ENCODE results near the gene C6orf52.
"Not testable (repeated sequence)": the region's sequence is repeated elsewhere in the genome, so short reads cannot be mapped to it uniquely, and the experiment has no call there.

Gene C6orf52

DNA sequence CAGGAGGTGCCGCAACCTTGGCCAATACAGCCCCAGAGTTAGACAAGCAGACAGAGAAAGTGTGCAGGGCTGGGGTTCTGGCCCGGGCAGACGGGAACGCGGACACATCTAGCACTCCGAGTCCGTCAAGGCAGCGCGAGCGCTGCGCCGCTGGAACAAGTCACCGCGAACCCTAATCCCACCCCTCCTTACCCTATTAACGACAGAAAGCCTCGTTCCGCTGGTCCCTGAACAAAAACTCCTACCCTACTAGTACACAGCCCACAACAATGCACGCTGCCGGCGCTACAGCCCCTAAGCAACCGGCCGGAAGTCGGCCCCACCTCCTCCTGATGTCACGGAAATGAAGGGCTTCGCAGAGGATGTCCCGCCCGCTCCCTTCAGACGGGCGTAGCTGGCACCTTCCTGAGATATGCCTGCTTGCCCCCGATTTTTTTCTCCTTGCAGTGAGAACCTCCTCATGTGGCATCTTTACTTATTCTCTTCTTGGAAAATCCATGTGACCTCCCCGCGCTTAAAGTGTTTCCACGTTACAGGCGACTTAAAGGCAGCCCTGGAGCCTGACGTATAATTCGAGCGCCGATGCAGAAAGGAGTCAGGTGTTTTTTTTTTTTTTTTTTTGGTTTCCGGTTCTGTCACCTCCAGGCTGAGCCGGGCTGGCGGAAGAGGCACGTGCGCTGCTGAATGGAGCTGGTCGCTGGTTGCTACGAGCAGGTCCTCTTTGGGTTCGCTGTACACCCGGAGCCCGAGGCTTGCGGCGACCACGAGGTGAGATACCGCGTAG is at the start of gene C6orf52, which contains the start of gene PAK1IP1:
C6orf52 (minus strand) TSS at position 315 of the 784 bp plus-strand sequence. CDS start 7,066 bp downstream, outside the sequence.
PAK1IP1 (plus strand) TSS at position 671 of the 784 bp plus-strand sequence; CDS start at position 685, 14 bp downstream.
- peak; percentile 97 for DNase-seq (ENCODE audit: low spot score)

DNA sequence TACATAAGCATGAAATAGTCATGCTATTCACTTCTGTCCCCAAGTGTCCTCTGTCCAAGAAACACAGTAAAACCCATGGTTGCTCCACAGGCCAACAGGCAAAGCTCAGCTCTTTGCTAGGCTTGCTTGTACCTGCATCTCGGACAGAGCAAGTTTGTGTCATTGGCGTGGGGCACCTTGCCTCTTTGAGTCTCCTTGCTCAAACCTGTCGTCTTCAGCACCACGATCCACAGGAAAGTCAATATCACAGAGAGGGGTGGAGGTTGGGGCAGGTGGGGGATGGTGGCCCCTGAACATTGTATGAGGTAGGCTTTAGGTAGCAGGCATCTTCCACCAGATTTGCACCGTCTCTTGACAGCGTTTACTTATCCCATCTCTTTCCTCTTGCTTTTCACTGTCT is 49.1 kb upstream of the C6orf52 start:
- DNase-seq (ENCODE audit: low spot score) = no peak

DNA sequence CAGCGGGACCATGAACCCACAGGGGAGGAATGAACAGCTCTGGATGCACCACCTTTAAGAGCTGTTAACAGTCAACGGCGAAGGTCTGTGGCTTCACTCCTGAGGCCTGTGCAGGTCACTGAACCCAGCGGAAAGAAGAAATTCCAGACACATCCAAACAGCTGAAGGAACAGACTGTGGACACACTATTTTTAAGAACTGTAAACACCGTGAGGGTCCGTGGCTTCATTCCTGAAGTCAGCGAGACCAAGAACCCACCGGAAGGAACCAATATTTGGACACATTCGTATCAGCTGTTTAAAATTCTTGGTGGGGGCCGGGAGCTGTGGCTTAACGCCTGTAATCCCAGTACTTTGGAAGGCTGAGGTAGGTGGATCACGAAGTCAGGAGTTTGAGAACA is 47.8 kb upstream of the C6orf52 start:
- DNase-seq (ENCODE audit: low spot score) = no peak

GRCh38 chr6:10741643-10742042 is 47.2 kb upstream of the C6orf52 start:
- not testable (repeated sequence) for DNase-seq (ENCODE audit: low spot score)

DNA sequence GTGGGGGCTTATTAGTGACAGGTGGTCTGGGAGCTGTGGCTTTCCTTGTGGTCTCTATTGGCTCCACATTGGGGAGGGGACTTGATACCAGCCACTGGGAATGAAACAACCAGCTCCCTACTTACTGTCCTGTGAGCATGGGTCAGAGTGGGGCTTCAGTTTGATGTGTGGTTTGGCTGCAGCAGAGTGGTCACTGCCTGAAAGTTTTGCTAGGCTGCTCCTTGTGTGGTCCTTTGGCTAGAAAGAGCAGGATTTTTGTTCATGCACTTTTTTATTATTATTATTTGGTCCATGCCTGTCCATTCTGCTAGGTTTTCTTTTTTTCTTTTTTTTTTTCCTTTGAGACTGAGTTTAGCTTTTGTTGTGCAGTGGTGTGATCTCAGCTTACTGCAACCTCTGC is 45.6 kb upstream of the C6orf52 start:
- no peak for DNase-seq (ENCODE audit: low spot score)

DNA sequence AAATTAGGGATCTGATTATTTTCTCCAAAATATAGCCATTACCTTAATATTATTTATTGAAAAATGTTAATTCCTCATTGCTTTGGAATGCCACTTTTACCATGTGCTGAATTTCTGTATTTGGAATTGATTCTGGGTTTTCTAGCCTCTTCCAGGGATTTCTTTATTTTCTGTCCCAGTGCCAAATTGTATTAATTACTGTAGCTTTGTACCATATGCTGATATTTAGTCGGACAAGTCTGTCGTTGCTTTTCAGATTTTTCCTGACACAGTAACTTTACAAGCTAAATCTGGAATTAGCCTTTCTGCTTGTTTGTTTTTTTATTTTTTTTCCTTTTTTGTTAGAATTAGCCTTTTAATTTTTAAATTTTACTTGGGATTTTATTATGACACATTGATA is 42.3 kb upstream of the C6orf52 start:
- no peak for DNase-seq (ENCODE audit: low spot score)

DNA sequence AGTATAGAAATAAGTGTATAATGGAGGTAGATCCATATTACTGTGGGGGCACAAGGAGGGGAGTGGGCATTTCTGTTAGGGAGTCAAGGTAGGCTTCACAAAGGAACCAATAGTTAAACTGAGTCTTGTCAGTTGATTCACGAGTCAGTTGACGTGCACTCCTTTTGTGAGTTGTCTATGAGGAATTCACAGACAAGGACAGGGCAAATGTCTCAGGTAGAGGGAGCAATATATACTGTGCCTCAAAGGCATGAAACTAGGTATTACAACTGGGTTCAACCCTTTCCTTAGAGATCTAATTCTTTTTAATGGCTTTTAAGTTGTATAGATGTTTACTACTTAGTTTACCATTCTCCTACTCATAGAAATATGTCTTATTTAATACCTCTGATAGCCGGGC is 39.4 kb upstream of the C6orf52 start:
- DNase-seq (ENCODE audit: low spot score) = no peak

DNA sequence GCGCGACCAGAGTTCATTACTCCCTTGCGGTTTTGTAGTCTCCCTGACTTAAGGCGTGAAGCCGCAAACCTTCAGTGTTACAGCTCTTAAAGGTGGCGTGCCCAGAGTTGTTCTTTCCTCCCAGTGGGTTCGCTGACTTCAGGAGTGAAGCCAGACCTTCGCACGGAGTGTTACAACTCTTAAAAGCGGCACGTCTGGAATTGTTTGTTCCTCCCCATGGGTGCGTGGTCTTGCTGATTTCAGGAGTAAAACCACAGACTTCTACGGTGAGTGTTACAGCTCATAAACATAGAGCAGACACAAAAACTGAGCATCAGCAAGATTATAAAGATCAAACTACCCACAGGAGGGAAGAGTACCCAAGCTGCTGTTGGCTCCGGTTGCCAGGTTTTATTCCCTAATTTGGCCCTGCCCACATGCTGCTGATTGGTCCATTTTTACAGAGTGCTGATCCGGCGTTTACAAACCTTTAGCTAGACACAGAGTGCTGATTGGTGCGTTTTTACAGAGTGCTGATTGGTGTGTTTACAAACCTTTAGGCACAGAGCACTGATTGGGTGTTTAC is 38.8 kb upstream of the C6orf52 start:
- no peak for DNase-seq (ENCODE audit: low spot score)

GRCh38 chr6:10730254-10730653 is 35.8 kb upstream of the C6orf52 start:
- DNase-seq (ENCODE audit: low spot score) = peak; percentile 47

GRCh38 chr6:10725716-10726115 is 31.3 kb upstream of the C6orf52 start:
- peak; percentile 72 for DNase-seq (ENCODE audit: low spot score)

DNA sequence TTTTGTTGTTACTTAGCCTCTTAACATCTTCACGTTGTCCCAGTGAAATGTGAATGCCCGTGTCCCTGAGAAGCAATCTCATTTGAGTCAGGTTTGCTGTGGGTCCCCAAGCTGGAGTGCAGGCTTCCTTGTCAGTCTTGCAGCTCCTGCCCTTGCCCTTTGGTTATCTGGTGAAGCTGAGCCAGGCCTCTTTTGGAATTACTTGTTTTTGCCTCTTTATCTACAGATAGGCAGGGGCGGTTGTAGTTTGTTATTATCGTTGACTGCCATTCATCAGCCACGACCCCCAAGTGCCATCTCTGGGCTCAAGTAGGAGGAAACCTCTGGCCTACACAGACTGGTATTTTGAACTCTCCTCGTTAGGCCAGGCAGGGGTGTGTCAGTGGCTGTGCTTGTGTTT is 30.6 kb upstream of the C6orf52 start:
- DNase-seq (ENCODE audit: low spot score) = no peak

DNA sequence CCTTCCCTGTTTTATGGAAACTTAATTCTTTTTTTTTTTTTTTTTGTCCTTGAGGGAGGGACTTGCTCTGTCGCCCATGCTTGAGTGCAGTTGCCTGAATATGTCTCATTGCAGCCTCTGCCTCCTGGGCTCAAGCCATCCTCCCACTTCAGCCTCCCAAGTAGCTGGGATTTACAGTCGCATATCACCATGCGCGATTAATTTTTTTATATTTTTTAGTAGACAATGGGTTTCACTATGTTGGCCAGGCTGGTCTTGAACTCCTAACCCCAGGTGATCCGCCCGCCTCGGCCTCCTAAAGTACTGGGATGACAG is 29.1 kb upstream of the C6orf52 start:
- no peak for DNase-seq (ENCODE audit: low spot score)

DNA sequence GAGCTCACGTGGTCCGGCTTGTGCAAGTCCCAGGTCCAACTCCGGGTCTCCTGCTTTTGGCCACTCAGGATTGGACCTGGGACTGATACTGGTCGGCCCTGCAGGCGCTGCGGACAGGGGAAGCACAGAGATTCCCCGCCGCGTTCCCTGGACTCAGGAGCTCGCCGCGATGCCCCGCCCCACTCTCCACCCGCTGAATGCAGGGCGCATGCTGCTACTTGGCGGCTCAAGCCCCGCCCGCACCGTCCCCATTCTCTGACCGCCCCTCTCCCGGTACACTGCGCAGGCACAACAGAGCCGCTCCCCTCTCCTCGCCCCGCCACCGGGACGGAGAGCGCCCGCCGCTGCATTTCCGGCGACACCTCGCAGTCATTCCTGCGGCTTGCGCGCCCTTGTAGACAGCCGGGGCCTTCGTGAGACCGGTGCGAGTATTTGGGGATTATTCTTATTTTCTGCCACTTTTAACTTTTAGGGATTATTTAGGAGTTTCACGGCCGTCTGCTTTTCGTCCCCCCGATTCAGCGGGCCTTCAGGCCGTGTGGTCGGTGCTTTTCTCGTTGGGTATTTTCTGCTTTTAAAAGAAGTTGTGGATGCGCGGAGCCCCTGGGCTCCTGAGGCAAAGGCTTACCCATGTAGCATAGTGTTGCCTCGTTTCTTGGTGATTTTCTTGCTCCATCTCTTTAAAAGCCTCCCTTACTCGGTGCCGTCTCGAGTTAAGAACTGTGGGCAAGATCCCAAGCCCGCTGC is 28.6 kb upstream of the C6orf52 start, which contains the start of gene TMEM14C:
TMEM14C (plus strand) TSS at position 251 of the 747 bp plus-strand sequence. CDS start 1,544 bp downstream, outside the sequence.
- DNase-seq (ENCODE audit: low spot score) = peak; percentile 99

DNA sequence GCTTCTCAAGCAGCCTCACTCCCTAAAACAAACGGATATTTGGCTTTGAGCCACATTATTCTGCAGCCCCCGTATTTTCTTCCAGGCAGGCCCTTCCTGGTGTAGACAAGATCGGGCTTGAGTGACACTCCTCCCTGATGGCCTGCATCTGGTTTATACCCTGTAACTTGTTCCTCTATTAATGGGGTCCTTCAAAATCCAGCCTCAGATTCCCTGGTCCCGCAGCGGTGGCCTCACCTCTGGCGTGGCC is 28.1 kb upstream of the C6orf52 start:
- no peak for DNase-seq (ENCODE audit: low spot score)

- no peak for DNase-seq (ENCODE audit: low spot score)
These were observed 27.6 kb upstream of the C6orf52 start for GRCh38 chr6:10721850-10722569.

GRCh38 chr6:10720960-10721849 is 26.8 kb upstream of the C6orf52 start:
- DNase-seq (ENCODE audit: low spot score) = not testable (repeated sequence)

DNA sequence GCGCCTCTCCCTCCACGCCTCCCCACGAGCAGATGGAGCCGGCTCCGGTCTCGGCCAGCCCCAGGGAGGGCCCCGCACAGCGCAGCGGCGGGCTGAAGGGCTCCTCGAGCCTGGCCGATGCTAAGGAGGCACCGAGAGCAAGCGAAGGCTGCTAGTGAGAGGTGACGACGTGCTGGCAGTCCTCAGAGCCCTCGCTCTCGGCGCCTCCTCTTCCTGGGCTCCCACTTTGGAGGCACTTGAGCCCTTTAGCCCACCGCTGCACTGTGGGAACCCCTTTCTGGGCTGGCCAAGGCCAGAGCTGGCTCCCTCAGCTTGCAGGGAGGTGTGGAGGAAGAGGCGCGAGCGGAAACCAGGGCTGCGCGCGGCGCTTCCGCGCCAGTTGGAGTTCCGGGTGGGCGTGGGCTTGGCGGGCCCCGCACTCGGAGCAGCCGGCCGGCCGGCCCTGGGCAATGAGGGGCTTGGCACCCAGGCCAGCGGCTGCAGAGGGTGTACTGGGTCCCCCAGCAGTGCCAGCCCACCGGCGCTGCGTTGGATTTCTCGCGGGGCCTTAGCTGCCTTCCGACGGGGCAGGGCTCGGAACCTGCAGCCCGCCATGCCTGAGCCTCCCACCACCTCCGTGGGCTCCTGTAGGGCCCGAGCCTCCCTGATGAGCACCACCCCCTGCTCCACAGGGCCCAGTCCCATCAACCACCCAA is 26.0 kb upstream of the C6orf52 start:
- DNase-seq (ENCODE audit: low spot score) = no peak

DNA sequence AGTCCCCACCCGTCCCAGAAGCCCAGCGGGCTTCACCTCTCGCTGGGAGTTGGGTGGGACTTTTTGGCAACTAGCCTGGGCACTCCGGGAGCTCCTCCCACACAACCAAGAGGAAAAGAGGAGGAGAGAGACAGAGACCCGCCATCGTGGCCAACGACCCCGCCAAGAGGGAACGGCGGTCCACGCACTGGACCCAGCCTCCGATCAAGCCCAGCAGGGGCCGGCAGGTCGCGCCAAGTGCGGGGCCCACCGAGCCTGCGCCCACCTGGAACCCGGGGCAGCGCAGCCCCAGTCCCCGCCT is 25.5 kb upstream of the C6orf52 start:
- DNase-seq (ENCODE audit: low spot score) = no peak

DNA sequence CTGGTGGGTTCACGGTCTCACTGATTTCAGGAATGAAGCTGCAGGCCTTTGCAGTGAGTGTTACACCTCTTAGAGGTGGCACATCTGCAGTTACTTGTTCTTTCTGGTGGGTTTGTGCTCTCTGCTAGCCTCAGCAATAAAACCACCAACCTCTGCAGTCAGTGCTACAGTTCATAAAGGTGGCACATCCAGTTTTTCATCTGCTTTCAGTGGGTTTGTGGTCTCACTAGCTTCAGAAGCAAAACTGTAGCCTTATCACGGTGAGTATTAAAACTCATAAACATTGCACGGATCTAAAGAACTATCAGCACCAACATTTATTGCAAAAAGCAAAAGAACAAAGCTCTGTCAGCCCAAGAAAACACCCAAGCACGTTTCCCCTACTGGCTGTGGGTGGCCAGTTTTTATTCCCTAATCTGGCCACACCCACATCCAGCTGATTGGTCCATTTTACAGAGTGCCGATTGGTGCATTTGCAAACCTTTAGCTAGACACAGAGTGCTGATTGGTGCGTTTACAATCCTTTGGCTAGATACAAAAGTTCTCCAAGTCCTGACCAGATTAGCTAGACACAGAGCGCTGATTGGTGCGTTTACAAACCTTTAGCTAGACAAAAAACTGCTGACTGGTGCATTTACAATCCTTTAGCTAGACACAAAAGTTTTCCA is 25.0 kb upstream of the C6orf52 start:
- DNase-seq (ENCODE audit: low spot score) = no peak

- DNase-seq (ENCODE audit: low spot score) = no peak
These were observed 19.5 kb upstream of the C6orf52 start for GRCh38 chr6:10713962-10714361.

DNA sequence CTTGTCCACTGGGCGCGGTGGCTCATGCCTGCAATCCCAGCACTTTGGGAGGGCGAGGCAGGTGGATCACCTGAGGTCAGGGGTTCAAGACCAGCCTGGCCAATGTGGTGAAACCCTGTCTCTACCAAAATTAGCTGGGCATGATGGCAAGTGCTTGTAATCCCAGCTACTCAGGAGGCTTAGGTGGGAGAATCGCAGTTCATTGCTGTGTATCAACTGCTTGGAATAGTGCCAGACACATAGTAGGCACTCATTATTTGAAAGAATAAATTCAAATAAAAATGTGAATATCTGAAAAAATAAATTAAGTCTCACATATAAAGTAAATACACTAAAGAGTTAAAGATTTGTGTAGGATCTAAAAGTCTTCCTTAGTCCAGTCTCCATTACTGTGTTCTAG is 2.2 kb upstream of the C6orf52 start:
- no peak for DNase-seq (ENCODE audit: low spot score)
